ENCODE data around the gene AGL. TPM values are rescaled to one million over a fixed set of nuclear protein-coding genes. Genes with fewer than 3 reads are reported as not detected.
"Not testable (repeated sequence)": the region's sequence is repeated elsewhere in the genome, so short reads cannot be mapped to it uniquely, and the experiment has no call there.

Gene AGL
- total RNA-seq, 1 experiment from 2014 or later: 12.0 TPM

DNA sequence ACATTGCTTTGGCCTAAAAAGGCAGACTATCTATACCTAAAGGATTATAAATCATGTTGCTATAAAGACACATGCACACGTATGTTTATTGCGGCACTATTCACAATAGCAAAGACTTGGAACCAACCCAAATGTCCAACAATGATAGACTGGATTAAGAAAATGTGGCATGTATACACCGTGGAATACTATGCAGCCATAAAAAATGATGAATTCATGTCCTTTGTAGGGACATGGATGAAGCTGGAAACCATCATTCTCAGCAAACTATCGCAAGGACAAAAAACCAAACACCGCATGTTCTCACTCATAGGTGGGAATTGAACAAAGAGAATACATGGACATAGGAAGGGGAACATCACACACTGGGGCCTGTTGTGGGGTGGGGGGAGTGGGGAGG, 110.1 kb downstream of the AGL start:
- H3K9me3 ChIP-seq (ENCODE audit: control insufficient read depth, insufficient read depth, low read depth, low read length); intact Hi-C loops (cut with micrococcal nuclease; ENCODE audit: unreplicated experiment); CTCF ChIA-PET; H3K27me3 ChIP-seq (ENCODE audit: control insufficient read depth, insufficient read depth, low read length); in situ Hi-C loops (cut with HindIII; ENCODE audit: low pct_unique_long_range_greater_than_20kb, low sequenced_read_pairs); DNase-seq (ENCODE audit: low read depth, low spot score); POLR2A ChIA-PET; H3K36me3 ChIP-seq (ENCODE audit: control insufficient read depth, insufficient read depth, low read length); H3K4me3 ChIP-seq (ENCODE audit: low read depth in 2 of 2, low read length in 2 of 2); ATAC-seq; H3K27ac ChIP-seq (ENCODE audit: low read length); BruUV-seq (replicated peaks); H3K4me1 ChIP-seq (ENCODE audit: control insufficient read depth, insufficient read depth, low read length): not testable (repeated sequence)

DNA sequence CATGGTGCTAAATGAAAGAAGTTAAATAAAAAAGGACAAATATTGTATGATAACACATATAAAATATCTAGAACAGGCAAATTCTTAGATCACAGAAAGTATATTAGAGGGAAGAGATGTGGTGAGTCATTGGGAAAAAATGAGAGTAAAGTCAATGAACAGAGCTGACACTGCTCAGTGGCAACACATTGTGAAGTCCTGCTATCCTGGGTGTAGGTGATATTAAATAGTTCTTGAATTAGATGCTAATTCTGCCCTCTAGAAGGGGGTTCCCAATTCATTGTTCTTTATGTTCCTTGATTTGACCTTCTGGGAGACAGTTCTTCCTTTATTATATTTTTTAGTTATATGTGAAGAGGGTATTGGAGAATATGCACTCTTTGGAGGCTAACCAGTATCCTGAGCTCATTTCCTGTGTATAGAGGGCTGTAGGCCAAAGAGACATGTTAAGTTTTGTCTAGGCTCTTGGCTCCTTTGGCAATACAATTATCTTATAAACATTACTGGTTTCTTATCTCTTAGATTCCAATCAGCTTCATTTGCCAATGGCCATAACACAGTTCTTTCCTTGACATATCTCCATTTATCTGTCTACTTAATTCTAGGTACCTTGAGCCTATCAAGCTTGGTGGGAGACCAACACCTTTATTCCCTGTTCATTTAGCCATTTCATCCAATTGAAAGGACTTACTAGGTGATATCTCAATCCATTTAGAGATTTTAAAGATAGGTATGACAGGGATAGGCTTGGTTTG, 113.1 kb downstream of the AGL start:
- in situ Hi-C loops (cut with HindIII; ENCODE audit: low pct_unique_long_range_greater_than_20kb, low sequenced_read_pairs): no loop called here
- ChIA-PET POLR2A (no interaction called here), CTCF (no interaction called here)
- H3K4me1 ChIP-seq (ENCODE audit: control insufficient read depth, insufficient read depth, low read length): no peaks in the 10 kb centered on the region
- no peaks in the 10 kb centered on the region for H3K27me3 ChIP-seq (ENCODE audit: control insufficient read depth, insufficient read depth, low read length)
- ATAC-seq (no peak), DNase-seq (ENCODE audit: low read depth, low spot score) (no peak)
- no peak overlapping the region for H3K4me3 ChIP-seq (ENCODE audit: low read depth in 2 of 2, low read length in 2 of 2)
- TF ChIP-seq POLR2AphosphoS5 (IDR thresholded peaks at IDR 0.05; ENCODE audit: low read depth, low read length) (no peak), TCF7L2 (IDR thresholded peaks at IDR 0.05; ENCODE audit: low read depth, low read length) (no peak), SIN3A (IDR thresholded peaks at IDR 0.05; ENCODE audit: borderline replicate concordance, insufficient read depth, low read depth, low read length) (no peak)
- TF ChIP-seq, protein P1, sequence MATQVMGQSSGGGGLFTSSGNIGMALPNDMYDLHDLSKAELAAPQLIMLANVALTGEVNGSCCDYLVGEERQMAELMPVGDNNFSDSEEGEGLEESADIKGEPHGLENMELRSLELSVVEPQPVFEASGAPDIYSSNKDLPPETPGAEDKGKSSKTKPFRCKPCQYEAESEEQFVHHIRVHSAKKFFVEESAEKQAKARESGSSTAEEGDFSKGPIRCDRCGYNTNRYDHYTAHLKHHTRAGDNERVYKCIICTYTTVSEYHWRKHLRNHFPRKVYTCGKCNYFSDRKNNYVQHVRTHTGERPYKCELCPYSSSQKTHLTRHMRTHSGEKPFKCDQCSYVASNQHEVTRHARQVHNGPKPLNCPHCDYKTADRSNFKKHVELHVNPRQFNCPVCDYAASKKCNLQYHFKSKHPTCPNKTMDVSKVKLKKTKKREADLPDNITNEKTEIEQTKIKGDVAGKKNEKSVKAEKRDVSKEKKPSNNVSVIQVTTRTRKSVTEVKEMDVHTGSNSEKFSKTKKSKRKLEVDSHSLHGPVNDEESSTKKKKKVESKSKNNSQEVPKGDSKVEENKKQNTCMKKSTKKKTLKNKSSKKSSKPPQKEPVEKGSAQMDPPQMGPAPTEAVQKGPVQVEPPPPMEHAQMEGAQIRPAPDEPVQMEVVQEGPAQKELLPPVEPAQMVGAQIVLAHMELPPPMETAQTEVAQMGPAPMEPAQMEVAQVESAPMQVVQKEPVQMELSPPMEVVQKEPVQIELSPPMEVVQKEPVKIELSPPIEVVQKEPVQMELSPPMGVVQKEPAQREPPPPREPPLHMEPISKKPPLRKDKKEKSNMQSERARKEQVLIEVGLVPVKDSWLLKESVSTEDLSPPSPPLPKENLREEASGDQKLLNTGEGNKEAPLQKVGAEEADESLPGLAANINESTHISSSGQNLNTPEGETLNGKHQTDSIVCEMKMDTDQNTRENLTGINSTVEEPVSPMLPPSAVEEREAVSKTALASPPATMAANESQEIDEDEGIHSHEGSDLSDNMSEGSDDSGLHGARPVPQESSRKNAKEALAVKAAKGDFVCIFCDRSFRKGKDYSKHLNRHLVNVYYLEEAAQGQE (IDR thresholded peaks at IDR 0.05; ENCODE audit: insufficient read depth in 1 of 2, low read depth in 2 of 2, low read length in 1 of 2): no peak
- TF ChIP-seq, protein P2, sequence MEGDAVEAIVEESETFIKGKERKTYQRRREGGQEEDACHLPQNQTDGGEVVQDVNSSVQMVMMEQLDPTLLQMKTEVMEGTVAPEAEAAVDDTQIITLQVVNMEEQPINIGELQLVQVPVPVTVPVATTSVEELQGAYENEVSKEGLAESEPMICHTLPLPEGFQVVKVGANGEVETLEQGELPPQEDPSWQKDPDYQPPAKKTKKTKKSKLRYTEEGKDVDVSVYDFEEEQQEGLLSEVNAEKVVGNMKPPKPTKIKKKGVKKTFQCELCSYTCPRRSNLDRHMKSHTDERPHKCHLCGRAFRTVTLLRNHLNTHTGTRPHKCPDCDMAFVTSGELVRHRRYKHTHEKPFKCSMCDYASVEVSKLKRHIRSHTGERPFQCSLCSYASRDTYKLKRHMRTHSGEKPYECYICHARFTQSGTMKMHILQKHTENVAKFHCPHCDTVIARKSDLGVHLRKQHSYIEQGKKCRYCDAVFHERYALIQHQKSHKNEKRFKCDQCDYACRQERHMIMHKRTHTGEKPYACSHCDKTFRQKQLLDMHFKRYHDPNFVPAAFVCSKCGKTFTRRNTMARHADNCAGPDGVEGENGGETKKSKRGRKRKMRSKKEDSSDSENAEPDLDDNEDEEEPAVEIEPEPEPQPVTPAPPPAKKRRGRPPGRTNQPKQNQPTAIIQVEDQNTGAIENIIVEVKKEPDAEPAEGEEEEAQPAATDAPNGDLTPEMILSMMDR (IDR thresholded peaks at IDR 0.05): no peak
- no TSS peak for BruUV-seq (replicated peaks)
- no peaks in the 10 kb centered on the region for H3K36me3 ChIP-seq (ENCODE audit: control insufficient read depth, insufficient read depth, low read length)
- H3K27ac ChIP-seq (ENCODE audit: low read length): no peak overlapping the region
- intact Hi-C loops (cut with micrococcal nuclease; ENCODE audit: unreplicated experiment): no loop called here
- no peaks in the 10 kb centered on the region for H3K9me3 ChIP-seq (ENCODE audit: control insufficient read depth, insufficient read depth, low read depth, low read length)

DNA sequence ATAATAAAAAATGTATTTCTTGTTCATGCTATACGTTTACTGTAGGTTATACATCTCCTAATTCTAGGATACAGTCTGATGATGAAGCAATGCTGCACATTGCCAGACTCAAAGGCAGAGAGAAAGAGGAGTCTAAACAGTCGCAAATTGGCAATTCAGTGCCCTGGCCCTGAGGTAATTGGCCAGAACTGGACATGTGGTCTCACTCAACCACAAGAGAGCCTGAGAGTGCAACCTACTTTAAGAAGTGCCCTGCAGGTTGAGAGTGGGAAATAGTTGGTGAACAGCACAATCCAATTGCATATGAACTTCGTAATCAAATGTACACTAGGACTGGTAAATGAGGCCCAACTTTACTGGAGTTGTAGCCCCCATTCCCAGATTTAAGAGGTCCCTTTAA, 114.6 kb downstream of the AGL start:
- Histone ChIP-seq H3K9me3 (ENCODE audit: control insufficient read depth, insufficient read depth, low read depth, low read length) (no peaks in the 10 kb centered on the region), H3K4me1 (ENCODE audit: control insufficient read depth, insufficient read depth, low read length) (no peaks in the 10 kb centered on the region), H3K4me3 (ENCODE audit: low read depth in 2 of 2, low read length in 2 of 2) (no peak overlapping the region), H3K27me3 (ENCODE audit: control insufficient read depth, insufficient read depth, low read length) (no peaks in the 10 kb centered on the region), H3K36me3 (ENCODE audit: control insufficient read depth, insufficient read depth, low read length) (no peaks in the 10 kb centered on the region), H3K27ac (ENCODE audit: low read length) (no peak overlapping the region)
- POLR2A ChIA-PET: no interaction called here
- intact Hi-C loops (cut with micrococcal nuclease; ENCODE audit: unreplicated experiment): no loop called here
- TF ChIP-seq POLR2AphosphoS5 (IDR thresholded peaks at IDR 0.05; ENCODE audit: low read depth, low read length): no peak
- TF ChIP-seq, protein P2 (IDR thresholded peaks at IDR 0.05): no peak
- TF ChIP-seq, protein P1 (IDR thresholded peaks at IDR 0.05; ENCODE audit: insufficient read depth in 1 of 2, low read depth in 2 of 2, low read length in 1 of 2): no peak
- no peak for TF ChIP-seq TCF7L2 (IDR thresholded peaks at IDR 0.05; ENCODE audit: low read depth, low read length)
- no peak for TF ChIP-seq SIN3A (IDR thresholded peaks at IDR 0.05; ENCODE audit: borderline replicate concordance, insufficient read depth, low read depth, low read length)
- CTCF ChIA-PET: no interaction called here
- ATAC-seq (no peak), DNase-seq (ENCODE audit: low read depth, low spot score) (no peak)
- in situ Hi-C loops (cut with HindIII; ENCODE audit: low pct_unique_long_range_greater_than_20kb, low sequenced_read_pairs): no loop called here
- no TSS peak for BruUV-seq (replicated peaks)

Data from Panc1 (cell line).